Measurements from ENCODE around the gene RFFL.
A peak's percentile ranks its signal among the peaks of the same experiment; 100 is the strongest.
"Not testable (repeated sequence)": the region's sequence is repeated elsewhere in the genome, so short reads cannot be mapped to it uniquely, and the experiment has no call there.

RFFL gene, protein sequence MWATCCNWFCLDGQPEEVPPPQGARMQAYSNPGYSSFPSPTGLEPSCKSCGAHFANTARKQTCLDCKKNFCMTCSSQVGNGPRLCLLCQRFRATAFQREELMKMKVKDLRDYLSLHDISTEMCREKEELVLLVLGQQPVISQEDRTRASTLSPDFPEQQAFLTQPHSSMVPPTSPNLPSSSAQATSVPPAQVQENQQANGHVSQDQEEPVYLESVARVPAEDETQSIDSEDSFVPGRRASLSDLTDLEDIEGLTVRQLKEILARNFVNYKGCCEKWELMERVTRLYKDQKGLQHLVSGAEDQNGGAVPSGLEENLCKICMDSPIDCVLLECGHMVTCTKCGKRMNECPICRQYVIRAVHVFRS

DNA sequence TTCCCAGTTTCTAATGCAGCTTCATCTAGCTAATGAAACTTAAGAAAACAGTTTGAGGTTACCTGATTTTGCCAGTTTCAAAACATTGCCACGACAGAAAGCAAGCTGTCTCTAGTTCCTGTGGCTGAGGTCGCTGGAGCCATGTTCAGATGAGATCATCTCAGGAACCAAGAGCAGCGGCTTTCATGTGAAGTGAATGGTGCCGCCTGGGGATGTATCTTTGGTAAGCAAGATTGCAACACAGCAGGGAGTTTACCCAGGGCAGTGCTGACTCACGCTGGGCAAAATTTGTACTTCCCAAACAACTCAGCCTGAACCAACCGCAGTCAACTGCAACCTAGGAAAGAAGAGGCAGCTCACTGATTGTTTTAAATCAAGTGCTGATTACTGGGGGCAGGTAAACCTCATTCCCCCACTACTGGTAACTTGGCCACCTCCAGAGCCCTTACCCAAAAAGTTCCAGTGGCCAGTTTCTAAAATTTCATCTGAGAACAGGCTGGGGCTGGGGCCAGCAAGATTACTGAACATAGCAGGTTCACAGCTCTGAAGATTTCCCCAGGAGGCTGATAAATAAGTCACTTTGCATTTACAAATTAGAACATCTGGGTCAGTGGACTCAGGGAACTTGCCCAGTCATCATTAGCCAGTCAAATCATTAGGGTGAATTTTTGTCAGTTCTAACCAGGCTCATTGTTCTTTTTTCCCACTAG, at the start of gene RFFL:
Gene RFFL (minus strand): TSS at position 194 of the 710 bp plus-strand sequence. CDS start 37,154 bp downstream, outside the sequence.
- DNase-seq (ENCODE audit: low spot score), result peak; percentile 67

DNA sequence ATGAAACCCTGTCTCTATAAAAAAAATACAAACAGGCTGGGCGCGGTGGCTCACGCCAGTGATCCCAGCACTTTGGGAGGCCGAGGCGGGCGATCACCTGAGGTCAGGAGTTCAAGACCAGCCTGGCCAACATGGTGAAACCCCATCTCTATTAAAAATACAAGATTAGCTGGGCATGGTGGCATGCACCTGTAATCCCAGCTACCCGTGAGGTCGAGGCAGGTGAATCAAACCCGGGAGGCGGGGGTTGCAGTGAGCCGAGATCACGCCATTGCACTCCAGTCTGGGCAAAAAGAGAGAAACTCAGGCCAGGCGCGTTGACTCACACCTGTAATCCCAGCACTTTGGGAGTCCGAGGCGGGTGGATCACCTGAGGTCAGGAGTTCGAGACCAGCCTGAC, 47.3 kb upstream of the RFFL start:
- DNase-seq (ENCODE audit: low spot score), result not testable (repeated sequence)

DNA sequence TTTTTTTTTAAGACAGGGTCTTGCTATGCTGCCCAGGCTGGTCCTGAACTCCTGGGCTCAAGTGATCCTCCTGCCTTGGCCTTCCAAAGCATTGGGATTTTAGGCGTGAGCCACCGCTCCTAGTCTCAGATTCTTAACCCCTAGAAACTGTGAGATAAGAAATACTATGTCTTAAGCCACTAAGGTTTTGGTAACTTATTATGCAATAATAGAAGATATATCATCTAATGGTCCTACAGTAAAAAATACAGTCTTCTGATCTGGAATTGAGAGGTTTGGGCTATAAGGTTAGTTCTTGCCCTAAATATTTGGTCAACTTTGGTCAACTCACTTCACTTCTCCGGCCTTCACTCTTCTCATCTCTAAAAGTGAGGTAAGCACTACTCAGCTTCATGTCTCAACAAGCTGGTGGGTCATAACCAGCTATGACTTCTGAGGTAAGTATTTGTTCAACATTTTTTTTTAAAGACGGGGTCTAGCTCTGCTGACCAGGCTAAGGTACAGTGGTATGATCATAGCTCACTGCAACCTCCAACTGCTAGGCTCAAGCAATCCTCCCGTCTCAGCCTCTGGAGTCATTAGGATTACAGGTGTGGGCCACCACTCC, 41.4 kb upstream of the RFFL start:
- no peak for DNase-seq (ENCODE audit: low spot score)

DNA sequence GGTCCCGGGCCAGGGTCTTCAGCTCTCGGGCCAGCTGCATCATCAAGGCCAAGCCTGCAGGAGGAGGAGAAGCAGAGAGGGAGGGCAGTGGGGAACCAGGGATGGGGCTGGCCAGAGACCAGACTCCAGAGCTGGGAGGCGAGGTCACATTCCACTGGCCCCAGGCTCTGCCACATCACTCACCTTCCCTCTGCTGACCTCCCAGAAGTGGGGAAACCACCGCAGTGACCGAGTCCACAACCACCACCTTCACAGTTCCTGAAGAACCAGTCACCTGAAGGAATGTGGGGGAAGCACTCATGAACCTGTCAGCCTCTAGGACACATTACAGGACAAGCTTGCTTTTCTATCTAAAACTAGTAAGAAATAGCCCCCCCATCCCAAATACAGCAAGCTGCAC, 39.8 kb upstream of the RFFL start:
- no peak for DNase-seq (ENCODE audit: low spot score)

DNA sequence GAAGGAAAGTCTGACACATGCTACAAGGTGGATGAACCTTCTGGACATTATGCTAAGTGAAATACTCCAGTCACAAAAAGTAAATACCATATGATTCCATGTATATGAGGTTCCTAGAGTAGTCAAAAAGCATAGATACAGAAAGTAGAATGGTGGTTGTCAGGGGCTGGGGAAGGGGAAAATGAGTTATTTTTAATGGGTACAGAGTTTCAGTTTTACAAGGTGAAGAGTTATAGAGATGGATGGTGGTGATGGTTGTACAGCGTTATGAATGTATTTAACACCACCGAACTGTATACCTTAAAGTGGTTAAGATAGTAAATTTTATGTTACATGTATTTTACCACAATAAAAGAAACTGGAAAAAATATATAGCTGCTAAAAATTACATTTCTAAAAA, 38.2 kb upstream of the RFFL start:
- no peak for DNase-seq (ENCODE audit: low spot score)

DNA sequence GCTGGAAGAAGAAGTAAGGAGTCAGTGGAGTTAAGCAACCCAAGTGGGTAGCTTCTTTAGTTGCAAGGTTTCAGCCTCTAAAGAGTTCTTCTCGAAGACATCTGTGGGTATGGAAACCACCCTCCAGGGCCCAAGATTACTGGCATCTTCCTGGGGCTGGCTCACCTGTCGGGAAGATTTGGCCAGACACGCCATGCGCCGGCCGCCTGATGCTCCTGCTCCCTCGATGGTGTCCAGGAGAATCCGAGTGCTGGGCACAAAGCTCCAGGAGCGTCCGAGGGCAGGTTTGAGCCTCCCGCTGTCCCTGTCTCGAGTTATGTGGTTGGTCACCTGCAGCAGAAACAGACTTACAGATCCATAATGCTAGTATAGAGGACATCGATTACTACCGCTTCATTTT, 37.5 kb upstream of the RFFL start:
- DNase-seq (ENCODE audit: low spot score), result no peak

DNA sequence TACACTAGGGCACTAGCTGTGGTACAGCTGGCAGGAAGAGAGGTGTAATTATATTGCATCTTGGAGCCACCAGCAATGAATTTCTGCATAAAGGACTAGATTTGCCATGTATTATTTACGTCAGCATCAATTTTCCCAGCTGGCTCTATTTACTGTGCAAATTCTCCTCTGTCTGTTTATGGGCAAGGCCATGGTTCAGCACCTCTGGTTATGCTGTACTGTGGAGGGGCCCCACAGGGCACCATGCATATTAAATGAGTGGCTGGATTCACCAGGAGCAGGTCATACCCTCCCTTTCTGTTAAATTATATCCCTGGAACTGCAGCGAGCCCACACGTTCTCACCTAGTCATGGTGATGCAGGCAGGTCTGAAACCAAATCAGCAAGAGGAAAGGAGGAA, 36.4 kb upstream of the RFFL start:
- no peak for DNase-seq (ENCODE audit: low spot score)

DNA sequence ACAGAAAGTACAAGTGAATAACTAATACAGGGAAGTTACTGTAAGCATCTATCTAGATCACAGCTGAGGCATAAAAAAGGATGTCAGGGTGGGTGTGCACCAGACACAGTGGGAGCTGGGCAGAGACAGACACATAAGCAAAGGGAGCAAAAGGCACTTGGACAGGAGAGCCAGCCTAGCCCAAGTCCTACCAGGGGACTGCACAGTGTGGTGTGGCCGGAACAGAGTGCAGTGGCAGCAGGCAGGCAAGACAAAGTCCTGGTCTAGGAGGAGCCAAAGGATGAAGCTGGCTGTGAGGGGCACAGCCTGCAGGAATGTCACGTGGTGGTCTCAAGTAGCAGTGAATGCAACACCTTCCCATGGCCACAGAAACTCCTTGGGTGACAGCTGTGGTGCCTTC, 34.3 kb upstream of the RFFL start:
- DNase-seq (ENCODE audit: low spot score), result no peak

DNA sequence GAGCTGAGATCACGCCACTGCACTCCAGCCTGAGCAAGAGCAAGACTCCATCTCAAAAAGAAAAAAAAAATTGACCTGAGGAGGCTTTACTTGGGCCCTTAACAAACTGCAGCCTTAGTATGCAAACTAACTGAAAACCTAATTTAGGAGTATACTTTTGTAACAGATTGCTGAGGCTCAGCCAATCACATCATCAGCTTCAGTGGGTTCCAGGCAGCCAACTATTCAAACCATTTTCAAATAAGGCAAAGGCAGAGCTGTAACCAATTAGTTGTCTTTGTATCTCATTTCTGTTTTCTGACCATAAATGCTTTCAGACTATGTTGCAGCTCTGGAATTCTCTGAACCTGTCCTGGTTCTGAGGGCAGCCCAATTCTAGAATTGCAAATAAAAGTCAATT, 32.2 kb upstream of the RFFL start:
- no peak for DNase-seq (ENCODE audit: low spot score)

DNA sequence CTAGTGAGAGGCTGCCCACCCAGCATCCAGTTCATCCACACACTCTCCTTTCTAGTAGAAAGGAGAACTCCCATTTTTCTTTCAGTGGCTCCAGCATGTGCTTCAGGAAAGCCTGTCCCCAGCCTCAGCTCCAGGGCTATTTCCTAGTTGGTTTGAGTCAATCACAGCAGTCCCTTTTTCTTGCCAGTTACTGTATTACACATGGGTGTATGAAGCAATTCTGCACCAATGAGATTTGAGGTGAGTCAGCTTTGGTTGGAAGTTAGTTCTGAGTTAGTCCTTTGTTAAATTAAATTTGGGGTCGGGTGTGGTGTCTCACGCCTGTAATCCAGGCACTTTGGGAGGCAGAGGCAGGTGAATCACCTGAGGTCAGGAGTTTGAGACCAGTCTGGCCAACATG, 31.4 kb upstream of the RFFL start:
- DNase-seq (ENCODE audit: low spot score), result no peak

DNA sequence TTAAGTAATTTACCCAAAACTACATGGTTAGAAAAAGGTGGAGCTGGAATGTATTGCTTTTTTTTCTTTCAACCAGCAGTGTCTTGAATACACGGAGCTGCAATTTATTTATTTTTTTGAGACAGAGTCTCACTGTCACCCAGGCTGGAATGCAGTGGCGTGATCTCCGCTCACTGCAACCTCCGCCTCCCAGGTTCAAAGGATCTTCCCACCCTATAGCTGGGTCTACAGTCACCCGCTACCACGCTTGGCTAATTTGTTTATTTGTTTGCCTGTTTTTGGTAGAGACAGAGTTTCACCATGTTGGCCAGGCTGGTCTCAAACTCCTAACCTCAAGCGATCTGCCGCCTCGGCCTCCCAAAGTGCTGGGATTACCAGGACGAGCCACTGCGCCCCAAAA, 27.2 kb upstream of the RFFL start:
- not testable (repeated sequence) for DNase-seq (ENCODE audit: low spot score)

DNA sequence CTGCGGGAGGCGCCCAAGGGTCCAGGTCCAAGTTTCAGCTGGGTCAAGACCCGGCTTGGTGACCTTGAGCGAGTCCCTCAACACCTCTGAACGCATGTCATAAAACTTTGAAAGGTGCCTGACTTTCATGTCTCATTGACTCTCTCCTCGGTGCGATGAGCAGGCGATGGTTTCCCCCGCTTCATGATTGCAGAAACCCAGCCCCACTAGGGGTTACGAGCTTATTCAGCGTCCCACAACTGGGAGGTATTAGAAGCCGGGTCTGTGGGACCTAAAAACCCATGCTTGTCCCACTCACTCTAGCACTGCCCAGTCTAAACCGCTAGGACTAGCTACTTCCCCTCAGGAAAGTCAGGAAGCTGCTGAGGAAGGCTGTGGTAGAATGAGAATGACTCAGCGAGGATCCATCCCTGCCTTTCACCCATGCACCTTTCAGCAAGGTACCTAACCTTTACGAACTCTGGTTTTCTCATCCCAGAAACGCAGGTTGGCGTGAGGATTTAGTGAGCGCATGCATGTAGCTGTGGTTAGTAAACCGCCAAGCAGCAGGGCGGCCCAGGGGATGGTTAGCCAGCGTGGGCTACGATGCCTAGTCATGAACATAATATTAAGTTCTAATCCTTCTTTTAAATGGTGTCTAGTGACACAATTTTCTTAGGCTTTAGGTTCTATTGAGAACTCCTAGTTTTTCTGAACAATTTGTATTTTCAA, 26.2 kb upstream of the RFFL start:
- peak; percentile 29 for DNase-seq (ENCODE audit: low spot score)

DNA sequence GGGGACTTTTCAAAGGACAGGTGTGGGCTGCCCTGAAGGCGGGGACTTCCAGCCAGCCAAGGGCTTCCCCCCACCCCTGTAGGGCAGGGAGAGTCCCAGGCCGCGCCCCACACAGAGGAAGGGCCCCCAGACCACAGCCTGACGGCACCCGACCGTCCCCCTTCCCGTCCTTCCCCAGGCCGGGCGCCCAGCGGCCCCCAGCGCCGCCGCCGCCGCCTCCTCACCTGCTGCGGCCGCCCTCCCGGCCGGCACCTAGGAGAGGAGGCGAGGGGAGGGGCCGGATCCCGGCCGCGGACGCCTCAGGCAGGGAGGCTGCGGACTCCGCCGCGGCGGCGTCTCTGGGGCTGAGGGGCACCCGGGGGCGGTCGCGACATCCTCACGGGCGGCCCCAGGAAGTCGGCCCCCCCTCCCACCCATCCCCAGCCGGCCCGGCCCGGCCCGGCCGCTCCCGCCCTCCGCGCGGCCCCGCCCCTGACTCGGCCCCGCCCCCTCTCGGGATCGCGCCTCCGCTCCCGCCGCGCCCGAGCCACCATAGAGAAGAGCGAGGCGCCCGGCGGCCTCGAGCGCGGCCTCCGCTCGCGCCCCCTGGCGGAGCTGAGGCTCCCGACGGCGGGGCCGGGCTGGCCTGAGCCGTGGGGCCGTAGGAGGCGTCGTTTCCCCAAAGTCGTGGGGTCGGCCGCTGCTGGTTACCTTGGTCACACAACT, 25.5 kb upstream of the RFFL start:
- peak; percentile 90 for DNase-seq (ENCODE audit: low spot score)

DNA sequence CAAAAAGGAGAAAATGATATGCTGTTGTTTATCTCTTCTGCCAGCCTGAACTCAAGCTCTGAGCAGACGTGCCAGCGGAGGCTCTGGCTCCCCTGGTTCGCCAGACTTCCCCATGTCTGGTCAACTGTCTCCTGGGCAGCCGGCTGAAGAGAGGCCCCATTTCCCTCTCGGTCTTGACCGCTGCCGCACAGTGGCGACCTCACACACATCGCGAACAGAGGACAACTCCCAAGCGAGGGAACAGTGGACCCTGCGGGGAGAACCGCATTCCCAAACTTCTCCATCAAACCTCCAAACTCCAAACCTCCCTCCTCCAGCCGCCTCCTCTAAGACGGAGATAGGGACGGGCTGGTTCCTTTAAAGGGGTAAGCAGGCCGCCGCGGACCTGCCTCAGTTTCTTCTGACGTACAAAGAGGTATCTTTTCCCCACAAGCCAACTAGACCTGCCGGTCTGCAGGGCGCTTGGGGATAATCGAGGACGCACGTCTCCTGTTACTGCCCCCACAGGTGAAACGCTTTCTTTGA, 24.9 kb upstream of the RFFL start:
- DNase-seq (ENCODE audit: low spot score), result no peak

DNA sequence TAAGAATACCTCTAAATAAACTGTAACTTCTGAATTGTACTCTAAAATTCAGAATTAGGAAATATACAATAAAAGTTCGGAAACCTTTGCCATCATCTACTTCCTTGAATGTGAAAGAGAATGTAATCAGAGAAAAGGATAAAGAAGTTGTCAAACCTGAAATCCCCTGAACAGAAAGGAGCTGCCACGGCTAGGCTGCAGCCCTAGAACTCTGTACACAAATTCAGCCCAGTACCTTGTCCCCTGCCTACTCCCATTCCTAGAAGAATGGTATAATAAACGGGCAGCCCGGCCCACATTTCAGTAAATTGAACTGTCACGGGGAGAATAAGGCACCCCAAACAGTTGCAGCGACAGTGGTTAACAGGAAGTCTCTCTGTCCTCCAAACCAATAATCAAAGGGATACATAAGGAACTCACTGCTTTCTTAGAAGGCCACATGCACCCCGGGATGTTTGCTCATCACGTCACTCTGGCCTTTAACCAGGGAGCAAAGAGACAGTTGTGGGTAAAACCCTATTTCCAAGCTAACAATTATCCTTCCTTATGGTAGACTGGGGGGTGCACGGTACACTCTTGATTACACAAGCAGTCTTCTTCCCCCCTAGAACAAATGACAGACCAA, 24.3 kb upstream of the RFFL start:
- DNase-seq (ENCODE audit: low spot score), result no peak

DNA sequence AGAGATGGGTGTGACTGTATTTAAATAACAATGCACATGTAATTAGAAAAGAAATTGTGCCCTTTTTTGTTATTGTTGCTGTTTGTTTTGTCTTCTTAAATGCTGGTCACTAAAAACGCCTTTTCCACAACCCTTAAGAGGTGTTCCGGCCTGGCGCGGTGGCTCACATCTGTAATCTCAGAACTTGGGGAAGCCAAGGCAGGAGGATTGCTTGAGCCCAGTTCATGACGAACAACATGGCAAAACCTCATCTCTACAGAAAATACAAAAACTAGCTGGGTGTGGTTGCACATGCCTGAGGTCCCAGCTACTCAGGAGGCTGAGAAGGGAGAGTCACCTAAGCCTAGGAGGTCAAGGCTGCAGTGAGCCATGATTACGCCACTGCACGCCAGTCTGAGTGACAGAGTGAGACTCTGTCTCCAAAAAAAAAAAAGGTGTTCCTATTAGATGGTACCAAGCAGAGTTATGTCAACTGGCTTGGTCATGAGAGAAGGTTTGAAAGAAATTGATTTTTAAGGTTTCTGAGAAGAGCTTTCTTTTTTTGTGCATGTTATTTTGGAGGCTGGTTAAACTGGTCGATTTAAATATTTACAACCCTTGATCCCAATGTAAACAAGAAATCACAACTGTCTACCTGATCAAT, 23.5 kb upstream of the RFFL start:
- DNase-seq (ENCODE audit: low spot score), result no peak

DNA sequence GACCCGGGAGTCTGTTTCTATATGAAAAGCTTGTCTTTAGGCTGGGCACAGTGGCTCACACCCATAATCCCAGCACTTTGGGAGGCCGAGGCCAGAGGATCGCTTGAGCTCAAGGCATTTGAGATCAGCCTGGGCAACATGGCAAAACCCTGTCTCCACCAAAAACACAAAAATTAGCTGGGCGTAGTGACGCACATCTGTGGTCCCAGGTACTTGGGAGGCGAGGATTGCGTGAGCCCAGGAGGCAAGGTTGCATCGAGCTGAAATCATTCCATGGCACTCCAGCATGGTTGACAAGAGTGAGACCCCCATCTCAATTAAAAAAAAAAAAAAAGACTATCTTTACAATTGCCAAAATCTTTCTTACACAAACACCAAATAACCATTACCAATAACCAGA, 22.7 kb upstream of the RFFL start:
- no peak for DNase-seq (ENCODE audit: low spot score)

DNA sequence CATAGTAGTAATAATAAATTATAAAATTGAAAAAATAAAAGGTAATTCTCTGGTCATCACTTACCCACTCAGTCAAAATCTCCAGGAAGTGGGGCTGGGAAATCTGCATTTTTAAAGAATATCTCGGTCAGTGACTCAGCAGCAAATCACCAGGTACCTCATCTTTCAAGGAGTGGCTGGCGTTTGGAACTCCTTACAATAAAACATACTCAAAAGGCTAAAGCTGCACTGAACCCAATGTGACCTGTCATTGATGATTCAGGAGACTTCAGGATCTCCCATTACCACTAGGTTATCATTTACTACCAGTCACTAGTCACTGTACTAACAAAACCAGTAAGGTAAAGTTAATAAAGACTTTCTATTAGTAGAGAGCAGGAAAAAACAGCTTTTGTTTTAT, 21.5 kb upstream of the RFFL start:
- no peak for DNase-seq (ENCODE audit: low spot score)

DNA sequence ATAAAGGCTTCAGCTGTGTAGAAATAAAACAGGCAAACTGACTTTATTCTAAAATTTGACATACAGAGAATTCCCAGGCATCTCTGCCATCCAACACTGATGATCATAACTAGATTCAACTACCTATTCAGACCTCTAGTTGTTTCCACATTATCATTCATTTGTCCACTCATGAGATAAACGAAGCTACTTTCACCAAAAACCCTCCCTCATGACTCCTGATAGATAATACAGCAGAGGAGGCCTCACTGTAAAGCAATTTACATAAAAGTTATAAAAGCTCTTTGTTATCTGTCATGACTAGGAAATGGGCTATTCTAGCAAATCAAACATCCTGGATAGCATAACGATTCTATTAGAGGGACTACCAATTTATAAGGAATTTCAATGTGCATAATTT, 19.6 kb upstream of the RFFL start:
- no peak for DNase-seq (ENCODE audit: low spot score)

DNA sequence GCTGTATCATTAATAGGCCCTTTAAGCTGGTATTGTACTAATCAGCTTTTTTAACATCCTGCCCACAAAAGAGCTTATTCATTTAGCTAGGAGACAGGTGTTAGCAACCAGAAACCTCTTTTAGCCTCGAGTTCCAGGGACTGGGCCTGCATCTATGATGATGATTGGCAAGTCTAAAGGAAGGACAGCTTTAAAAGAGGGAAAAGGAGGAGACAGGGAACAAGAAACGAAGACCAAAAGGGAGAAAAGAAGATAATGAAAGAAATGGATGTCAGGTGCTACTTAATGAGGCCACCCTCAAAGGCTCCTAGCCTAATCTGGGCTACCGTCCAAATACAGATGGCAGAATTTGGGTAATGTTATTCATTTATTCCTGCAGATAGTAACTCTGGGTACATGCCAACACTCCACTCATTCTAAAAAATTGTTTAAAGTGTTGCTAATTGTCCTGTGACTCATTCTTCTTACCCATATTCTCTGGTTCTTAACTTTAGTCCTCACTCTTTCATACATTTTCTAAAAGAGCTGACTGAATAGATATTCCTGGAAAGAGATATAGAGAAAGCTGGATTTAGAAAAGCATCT, 18.7 kb upstream of the RFFL start:
- no peak for DNase-seq (ENCODE audit: low spot score)
